Lung (tissue), 12 donors: ENCODE results near the gene RPS6KA4. TPM values are rescaled to one million over a fixed set of nuclear protein-coding genes. Genes with fewer than 3 reads are reported as not detected.

ENCODE experiments used
- ATAC-seq: fragments of 200-7000 bp; cut with Tn5 transposase; one replicate; pipeline ENCODE4 v1.9.1; 2020; ENCODE audit warnings: moderate number of reproducible peaks; ENCODE audit not compliant: insufficient read depth, low FRiP score
- DNase-seq, 3 donors: peaks; one replicate each; pipeline ENCODE4 v3.0.0-alpha.2; 2013 to 2017
- H3K27ac ChIP-seq, 2 donors: one replicate each; pipeline ENCODE4 v1.5.1; 2013; ENCODE audit warnings: mild to moderate bottlenecking in 2 of 2, moderate library complexity in 2 of 2, control low read depth in 1 of 2, inconsistent platforms in 1 of 2, low read depth in 1 of 2, low read length in 1 of 2
- H3K27me3 ChIP-seq, 3 donors: one replicate each; pipeline ENCODE4 v1.5.1; 2013; ENCODE audit warnings: low read length in 2 of 3; ENCODE audit not compliant: control insufficient read depth in 3 of 3, insufficient read depth in 3 of 3
- H3K36me3 ChIP-seq, 4 donors: one replicate each; pipeline ENCODE4 v1.5.1; 2013; ENCODE audit warnings: low read length in 4 of 4, mild to moderate bottlenecking in 1 of 4, moderate library complexity in 1 of 4; ENCODE audit not compliant: control insufficient read depth in 4 of 4, insufficient read depth in 4 of 4
- H3K4me1 ChIP-seq, 5 donors: one replicate each; pipeline ENCODE4 v1.5.1; 2013; ENCODE audit warnings: low read length in 5 of 5, mild to moderate bottlenecking in 2 of 5, moderate library complexity in 1 of 5; ENCODE audit not compliant: control insufficient read depth in 5 of 5, insufficient read depth in 5 of 5
- H3K4me3 ChIP-seq: one replicate; pipeline ENCODE4 v1.5.1; 2013; ENCODE audit warnings: mild to moderate bottlenecking, control low read depth, moderate library complexity
- H3K9ac ChIP-seq, 2 donors: one replicate each; pipeline ENCODE4 v1.5.1; 2013; ENCODE audit warnings: low read length in 2 of 2, control low read depth in 1 of 2; ENCODE audit not compliant: insufficient read depth in 1 of 2
- H3K9me3 ChIP-seq, 4 donors: one replicate each; pipeline ENCODE4 v1.5.1; 2013; ENCODE audit warnings: low read length in 3 of 4, mild to moderate bottlenecking in 1 of 4, moderate library complexity in 1 of 4; ENCODE audit not compliant: control insufficient read depth in 4 of 4, insufficient read depth in 3 of 4
- WGBS, 2 donors: extraction: QIAGEN DNeasy Blood & Tissue Kit; methylation state at CpG; one replicate each; pipeline ENCODE4 v1.1.7; 2013; 5-methylcytosine and 5-hydroxymethylcytosine counted together
- polyA plus RNA-seq, 2 donors: library from polyadenylated mRNA; stranded (reverse); fragments of 200-250 nt; gene quantifications; one replicate each; pipeline ENCODE4 v1.2.1, GENCODE V29; 2013
- total RNA-seq, 2 donors: library from RNA; depleted of rRNA in 1 of 2; stranded (reverse); fragments of >200 nt in 1 of 2; gene quantifications; one replicate each; pipeline ENCODE4 v1.2.1, GENCODE V29; 2014 to 2021
- TF ChIP-seq, protein P1 (sequence below): IDR thresholded peaks from 2 replicates; pipeline ENCODE4 v1.5.1; 2012; ENCODE audit warnings: mild to moderate bottlenecking; ENCODE audit errors: control extremely low read depth, extremely low read depth
- donor health status: control.
- donor health status: control.
- donor health status: Bipolar disorder and iron deficiency.
- donor health status: healthy.
- donor health status: DM: yes; HTN: yes; CAD: no.

Gene RPS6KA4
- total and polyA plus RNA-seq, 4 donors, result 25.3 to 53.8 (median 35.4) TPM

GRCh38 chr11:64364911-64365310 lies 5.9 kb downstream of the RPS6KA4 start:
- Histone ChIP-seq H3K9me3 (peaks cover 0 to 2% (median 0%) of the 10 kb centered on the region in 4 donors), H3K27me3 (peaks cover 0 to 2% (median 0%) of the 10 kb centered on the region in 3 donors), H3K27ac (no peak overlapping the region), H3K9ac (no peak overlapping the region), H3K4me3 (no peak overlapping the region), H3K36me3 (peaks cover 10 to 70% (median 13%) of the 10 kb centered on the region in 4 donors), H3K4me1 (peaks cover 0 to 7% (median 4%) of the 10 kb centered on the region in 5 donors)
- WGBS, 2 donors, result 86 to 95% methylated on average over 4 of the region's 4 CpGs
- DNase-seq (no peak), ATAC-seq (no peak)
- TF ChIP-seq, protein P1, sequence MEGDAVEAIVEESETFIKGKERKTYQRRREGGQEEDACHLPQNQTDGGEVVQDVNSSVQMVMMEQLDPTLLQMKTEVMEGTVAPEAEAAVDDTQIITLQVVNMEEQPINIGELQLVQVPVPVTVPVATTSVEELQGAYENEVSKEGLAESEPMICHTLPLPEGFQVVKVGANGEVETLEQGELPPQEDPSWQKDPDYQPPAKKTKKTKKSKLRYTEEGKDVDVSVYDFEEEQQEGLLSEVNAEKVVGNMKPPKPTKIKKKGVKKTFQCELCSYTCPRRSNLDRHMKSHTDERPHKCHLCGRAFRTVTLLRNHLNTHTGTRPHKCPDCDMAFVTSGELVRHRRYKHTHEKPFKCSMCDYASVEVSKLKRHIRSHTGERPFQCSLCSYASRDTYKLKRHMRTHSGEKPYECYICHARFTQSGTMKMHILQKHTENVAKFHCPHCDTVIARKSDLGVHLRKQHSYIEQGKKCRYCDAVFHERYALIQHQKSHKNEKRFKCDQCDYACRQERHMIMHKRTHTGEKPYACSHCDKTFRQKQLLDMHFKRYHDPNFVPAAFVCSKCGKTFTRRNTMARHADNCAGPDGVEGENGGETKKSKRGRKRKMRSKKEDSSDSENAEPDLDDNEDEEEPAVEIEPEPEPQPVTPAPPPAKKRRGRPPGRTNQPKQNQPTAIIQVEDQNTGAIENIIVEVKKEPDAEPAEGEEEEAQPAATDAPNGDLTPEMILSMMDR, result no peak

DNA sequence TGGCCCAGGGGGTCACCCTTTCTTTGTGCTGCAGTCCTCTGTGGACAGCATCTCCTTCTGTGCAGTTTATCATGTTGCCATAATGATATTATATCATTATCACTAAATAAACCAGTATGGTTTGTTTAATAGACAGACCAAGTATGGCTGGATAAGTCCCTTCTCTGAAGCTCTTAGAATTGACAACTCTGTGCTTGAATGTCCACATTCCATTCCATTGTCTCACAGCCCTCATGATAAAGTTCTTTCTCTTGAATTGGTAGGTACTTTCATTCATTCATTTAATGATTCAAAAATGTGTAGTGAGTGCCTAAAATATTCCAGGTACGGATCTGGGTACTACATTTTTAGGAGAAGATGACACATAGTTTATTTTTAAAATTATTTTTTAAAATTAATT lies 7.8 kb downstream of the RPS6KA4 start:
- 88 to 89% methylated on average over 1 of the region's 1 CpG for WGBS, 2 donors
- no peaks in the 10 kb centered on the region for H3K4me1 ChIP-seq
- peaks cover 10 to 69% (median 13%) of the 10 kb centered on the region in 4 donors for H3K36me3 ChIP-seq
- no peak for ATAC-seq
- no peak overlapping the region for H3K4me3 ChIP-seq
- peaks cover 0 to 2% (median 0%) of the 10 kb centered on the region in 3 donors for H3K27me3 ChIP-seq
- TF ChIP-seq, protein P1, result no peak
- DNase-seq, result no peak
- H3K27ac ChIP-seq, result no peak overlapping the region
- no peak overlapping the region for H3K9ac ChIP-seq
- H3K9me3 ChIP-seq, result peaks cover 0 to 2% (median 0%) of the 10 kb centered on the region in 4 donors

DNA sequence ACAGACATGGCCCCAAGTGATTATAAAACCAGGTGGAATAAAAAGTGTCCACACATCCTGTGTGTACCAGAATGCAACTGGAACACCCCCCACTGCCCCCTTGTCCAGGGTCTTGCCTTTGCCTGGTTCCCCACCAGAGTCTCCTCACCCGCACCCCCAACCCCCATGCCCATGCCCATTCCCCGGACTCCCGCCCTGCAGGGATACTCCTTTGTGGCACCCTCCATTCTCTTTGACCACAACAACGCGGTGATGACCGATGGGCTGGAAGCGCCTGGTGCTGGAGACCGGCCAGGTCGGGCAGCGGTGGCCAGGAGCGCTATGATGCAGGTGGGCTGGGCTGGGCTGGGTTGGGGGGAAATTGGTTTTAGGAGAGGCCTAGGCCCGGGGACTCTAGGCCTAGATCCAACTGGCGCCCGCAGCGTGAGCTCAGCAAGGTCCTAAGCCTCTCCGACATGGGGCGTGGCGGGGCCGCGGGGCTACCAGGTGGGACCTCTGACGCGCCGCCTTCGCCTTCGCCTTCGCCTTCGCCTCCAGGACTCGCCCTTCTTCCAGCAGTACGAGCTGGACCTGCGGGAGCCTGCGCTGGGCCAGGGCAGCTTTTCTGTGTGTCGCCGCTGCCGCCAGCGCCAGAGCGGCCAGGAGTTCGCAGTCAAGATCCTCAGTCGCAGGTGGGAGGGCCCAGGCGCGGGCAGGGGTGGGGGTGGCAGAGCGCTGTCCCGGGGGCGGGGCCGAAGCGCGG lies 9.1 kb downstream of the RPS6KA4 start:
- Histone ChIP-seq H3K4me1 (no peaks in the 10 kb centered on the region), H3K4me3 (no peak overlapping the region), H3K27me3 (peaks cover 0 to 2% (median 0%) of the 10 kb centered on the region in 3 donors), H3K9me3 (peaks cover 0 to 2% (median 0%) of the 10 kb centered on the region in 4 donors), H3K36me3 (peaks cover 4 to 56% (median 9%) of the 10 kb centered on the region in 4 donors), H3K27ac (no peak overlapping the region), H3K9ac (no peak overlapping the region)
- ATAC-seq, result no peak
- TF ChIP-seq, protein P1, result no peak
- no peak for DNase-seq
- 92 to 93% methylated on average over 46 of the region's 46 CpGs for WGBS, 2 donors
